GDM1 (cell line): ENCODE results near the gene YEATS4.

ENCODE experiments used
- DNase-seq: peaks from one replicate; lab custom pipeline; 2025; lab: John Stamatoyannopoulos, UW

YEATS4 gene

GRCh38 chr12:69392179-69392928, 32.8 kb downstream of the YEATS4 start:
- no peak for DNase-seq

- DNase-seq: no peak
Observed at GRCh38 chr12:69396041-69396440, 36.5 kb downstream of the YEATS4 start.

GRCh38 chr12:69396963-69397362, 37.4 kb downstream of the YEATS4 start:
- DNase-seq: no peak

- no peak for DNase-seq
Observed at GRCh38 chr12:69397978-69398377, 38.4 kb downstream of the YEATS4 start.

GRCh38 chr12:69401940-69402339, 42.4 kb downstream of the YEATS4 start:
- no peak for DNase-seq

GRCh38 chr12:69404851-69405565, 45.5 kb downstream of the YEATS4 start:
- DNase-seq: no peak

GRCh38 chr12:69405566-69405865, 46.0 kb downstream of the YEATS4 start:
- DNase-seq: no peak

GRCh38 chr12:69406217-69406616, 46.7 kb downstream of the YEATS4 start:
- no peak for DNase-seq

GRCh38 chr12:69410571-69410970, 51.0 kb downstream of the YEATS4 start:
- DNase-seq: no peak

- DNase-seq: no peak
Observed at GRCh38 chr12:69412655-69413054, 53.1 kb downstream of the YEATS4 start.

- no peak for DNase-seq
Observed at GRCh38 chr12:69415471-69416275, 56.1 kb downstream of the YEATS4 start.

GRCh38 chr12:69417231-69417630, 57.7 kb downstream of the YEATS4 start:
- no peak for DNase-seq

- DNase-seq: no peak
Observed at GRCh38 chr12:69417741-69418167, 58.2 kb downstream of the YEATS4 start.

- DNase-seq: no peak
Observed at GRCh38 chr12:69419701-69420100, 60.2 kb downstream of the YEATS4 start.

- DNase-seq: no peak
Observed at GRCh38 chr12:69421548-69421947, 62.0 kb downstream of the YEATS4 start.

GRCh38 chr12:69423037-69423905, 63.7 kb downstream of the YEATS4 start:
- DNase-seq: no peak

GRCh38 chr12:69425417-69425816, 65.9 kb downstream of the YEATS4 start:
- DNase-seq: no peak

GRCh38 chr12:69428351-69429073, 69.0 kb downstream of the YEATS4 start:
- DNase-seq: no peak

- no peak for DNase-seq
Observed at GRCh38 chr12:69430942-69431590, 71.5 kb downstream of the YEATS4 start.

- DNase-seq: no peak
Observed at GRCh38 chr12:69431591-69432222, 72.2 kb downstream of the YEATS4 start.
